Measurements from ENCODE around the gene KCNN2. TPM values are rescaled to one million over a fixed set of nuclear protein-coding genes. Genes with fewer than 3 reads are reported as not detected.

KCNN2 gene
- total and polyA plus RNA-seq, 2 of the 8 experiments (the other 6 are each of a cell fraction or from before 2014, with no cell fraction given), result 13.1 to 18.6 TPM

DNA sequence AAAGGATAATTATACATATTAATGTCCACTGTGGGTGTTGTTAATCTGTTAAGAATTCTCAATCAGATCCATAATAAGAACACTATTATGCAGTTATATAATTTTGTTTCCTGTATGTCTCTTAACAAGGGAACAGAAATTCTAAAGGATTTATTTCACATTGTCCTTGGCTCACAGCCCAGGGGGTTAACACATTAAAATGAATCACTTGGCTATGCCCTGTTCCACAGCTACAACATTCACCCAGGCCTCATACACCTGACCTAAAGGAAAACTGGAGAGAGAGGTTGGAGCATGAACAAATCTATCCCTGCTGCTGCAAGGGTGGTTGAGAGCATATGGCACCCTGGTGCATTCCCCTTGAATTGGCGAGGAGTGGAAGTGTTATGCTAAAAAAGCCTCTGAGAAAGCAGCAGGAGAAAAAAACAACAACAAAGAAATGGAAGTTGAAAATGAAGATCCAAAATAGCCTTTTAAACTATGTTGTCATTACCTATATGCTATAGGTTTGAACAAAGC lies 116.0 kb downstream of the KCNN2 start:
- Histone ChIP-seq H3K4me1 (replicated peaks in 1 of 4; ENCODE audit: control insufficient read depth in 3 of 4, insufficient read depth in 4 of 4, low read length in 3 of 4) (peaks cover 0 to 3% (median 2%) of the 10 kb centered on the region in 4 experiments; a peak in 4 of 7 replicates), H2BK15ac (ENCODE audit: low read length) (no peak overlapping the region), H3K14ac (ENCODE audit: insufficient read length) (no peak overlapping the region), H2BK12ac (ENCODE audit: low read depth, low read length) (no peak overlapping the region), H3K56ac (replicated peaks; ENCODE audit: insufficient read length, low read depth, low read length) (no peak overlapping the region), H4K91ac (replicated peaks; ENCODE audit: insufficient read length, low read length) (no peak overlapping the region), H4K5ac (ENCODE audit: insufficient read length, low read depth, low read length) (no peak overlapping the region), H3K36me3 (ENCODE audit: control insufficient read depth in 2 of 4, insufficient read depth in 4 of 4, low read length in 3 of 4) (peaks cover 0 to 23% (median 2%) of the 10 kb centered on the region in 4 experiments; a peak in 4 of 8 replicates), H3K4me3 (ENCODE audit: extremely low read depth in 1 of 4, insufficient read depth in 2 of 4, low read depth in 3 of 4, low read length in 4 of 4) (no peak overlapping the region), H2BK120ac (replicated peaks; ENCODE audit: low read depth, low read length) (no peak overlapping the region), H2BK20ac (ENCODE audit: low read length) (no peak overlapping the region), H3K23me2 (ENCODE audit: low read depth, low read length) (no peaks in the 10 kb centered on the region), H3K27me3 (replicated peaks in 1 of 4; ENCODE audit: control insufficient read depth in 3 of 4, extremely low read depth in 1 of 4, insufficient read depth in 3 of 4, low read length in 3 of 4) (no peaks in the 10 kb centered on the region), H3K79me2 (ENCODE audit: control insufficient read depth in 1 of 2, insufficient read depth in 2 of 2, low read length in 2 of 2) (no peaks in the 10 kb centered on the region; a peak in 1 of 4 replicates), H3K4me2 (ENCODE audit: insufficient read depth in 1 of 2, low read depth in 2 of 2, low read length in 2 of 2) (no peak overlapping the region), H3K9ac (replicated peaks in 1 of 4; ENCODE audit: extremely low read depth in 1 of 4, low read depth in 3 of 4, low read length in 3 of 4) (no peak overlapping the region), H3K27ac (ENCODE audit: low read depth, low read length) (no peak overlapping the region), H2BK5ac (ENCODE audit: low read depth, low read length) (no peak overlapping the region), H4K20me1 (replicated peaks in 1 of 2; ENCODE audit: control insufficient read depth in 1 of 2, insufficient read depth in 2 of 2, low read length in 2 of 2) (no peaks in the 10 kb centered on the region), H2AFZ (ENCODE audit: low read length) (no peak overlapping the region), H3K23ac (ENCODE audit: insufficient read length) (no peak overlapping the region), H3K4ac (replicated peaks; ENCODE audit: insufficient read length, low read depth, low read length) (no peak overlapping the region), H3K9me3 (ENCODE audit: insufficient read depth in 2 of 2, low read depth in 1 of 2, low read length in 1 of 2) (peaks cover 0 to 5% of the 10 kb centered on the region in 2 experiments; a peak in 1 of 4 replicates), H2AK5ac (ENCODE audit: low read depth, low read length) (no peak overlapping the region), H3K79me1 (ENCODE audit: low read depth, low read length) (no peaks in the 10 kb centered on the region; the same call in 1 of the 2 replicates), H4K8ac (ENCODE audit: extremely low read depth, insufficient read depth, low read length) (no peak overlapping the region), H3K18ac (ENCODE audit: extremely low read depth, low read length) (no peak overlapping the region)
- TF ChIP-seq CTBP2 (IDR thresholded peaks at IDR 0.05; ENCODE audit: borderline replicate concordance, insufficient read depth, insufficient read length, low read length), result no peak
- TF ChIP-seq, protein P1, sequence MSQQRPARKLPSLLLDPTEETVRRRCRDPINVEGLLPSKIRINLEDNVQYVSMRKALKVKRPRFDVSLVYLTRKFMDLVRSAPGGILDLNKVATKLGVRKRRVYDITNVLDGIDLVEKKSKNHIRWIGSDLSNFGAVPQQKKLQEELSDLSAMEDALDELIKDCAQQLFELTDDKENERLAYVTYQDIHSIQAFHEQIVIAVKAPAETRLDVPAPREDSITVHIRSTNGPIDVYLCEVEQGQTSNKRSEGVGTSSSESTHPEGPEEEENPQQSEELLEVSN (IDR thresholded peaks at IDR 0.05), result peak; percentile 46; the same call in 1 of the 2 replicates
- TF ChIP-seq, protein P2, sequence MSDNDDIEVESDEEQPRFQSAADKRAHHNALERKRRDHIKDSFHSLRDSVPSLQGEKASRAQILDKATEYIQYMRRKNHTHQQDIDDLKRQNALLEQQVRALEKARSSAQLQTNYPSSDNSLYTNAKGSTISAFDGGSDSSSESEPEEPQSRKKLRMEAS (IDR thresholded peaks at IDR 0.05), result peak; percentile 78; the same call in 1 of the 2 replicates
- 21% methylated on average over 1 of the region's 1 CpG; no CpG with 5 or more reads in 1 of the 2 experiments for WGBS, 2 experiments (ENCODE audit: extremely low coverage in 1 of 2, insufficient coverage in 1 of 2, insufficient read length in 1 of 2, insufficient replicate concordance in 2 of 2, low coverage in 1 of 2, low lambda C conversion rate in 2 of 2, missing lambda C conversion rate in 1 of 2)
- ChIA-PET CTCF (ENCODE audit: partially characterized antibody) (no interaction called here), POLR2A (ENCODE audit: partially characterized antibody) (no interaction called here)
- DNase-seq (ENCODE audit: low read depth in 1 of 2, low spot score in 2 of 2) (no peak), FAIRE-seq (no peak)
